BE2C (cell line): ENCODE results near the gene PPP1R1B.
"Not testable (repeated sequence)": the region's sequence is repeated elsewhere in the genome, so short reads cannot be mapped to it uniquely, and the experiment has no call there.

Experiments used
- DNase-seq: peaks from one replicate; pipeline ENCODE4 v3.0.0-alpha.2; 2020
- H3K27me3 ChIP-seq: fragments of 250-450 bp; sonication (Bioruptor Pico); 2 replicates; pipeline ENCODE4 v1.5.1; 2020; ENCODE audit warnings: mild to moderate bottlenecking
- H3K36me3 ChIP-seq: fragments of 250-450 bp; sonication (Bioruptor Pico); 2 replicates; pipeline ENCODE4 v1.5.1; 2020; ENCODE audit warnings: mild to moderate bottlenecking
- H3K4me1 ChIP-seq: fragments of 250-450 bp; sonication (Bioruptor Pico); 2 replicates; pipeline ENCODE4 v1.5.1; 2020
- H3K4me3 ChIP-seq: 2 replicates; pipeline ENCODE4 v1.5.1; 2011; ENCODE audit warnings: low read depth, low read length
- H3K9me3 ChIP-seq: fragments of 250-450 bp; sonication (Bioruptor Pico); 2 replicates; pipeline ENCODE4 v1.5.1; 2020
- CTCF ChIP-seq: IDR thresholded peaks from 2 replicates; pipeline ENCODE4 v1.5.1; 2012; ENCODE audit warnings: mild to moderate bottlenecking, low read depth, low read length

PPP1R1B gene

GRCh38 chr17:39581759-39582085 lies 45.0 kb upstream of the PPP1R1B start:
- no peak for TF ChIP-seq CTCF
- Histone ChIP-seq H3K36me3 (no peaks in the 10 kb centered on the region), H3K4me1 (no peaks in the 10 kb centered on the region), H3K27me3 (peaks cover under 1% of the 10 kb centered on the region; the same call in 1 of the 2 replicates), H3K9me3 (no peaks in the 10 kb centered on the region), H3K4me3 (no peak overlapping the region)
- DNase-seq: no peak

GRCh38 chr17:39582658-39583057 lies 44.1 kb upstream of the PPP1R1B start:
- no peaks in the 10 kb centered on the region for H3K36me3 ChIP-seq
- DNase-seq: no peak
- H3K9me3 ChIP-seq: no peaks in the 10 kb centered on the region
- no peak for TF ChIP-seq CTCF
- H3K4me3 ChIP-seq: no peak overlapping the region
- H3K27me3 ChIP-seq: peaks cover 4% of the 10 kb centered on the region; the same call in 1 of the 2 replicates
- H3K4me1 ChIP-seq: no peaks in the 10 kb centered on the region

- H3K9me3 ChIP-seq, H3K4me3 ChIP-seq, H3K4me1 ChIP-seq, H3K36me3 ChIP-seq, DNase-seq: not testable (repeated sequence)
- peaks cover 44% of the 10 kb centered on the region for H3K27me3 ChIP-seq
Measured at GRCh38 chr17:39590180-39590579, 36.6 kb upstream of the PPP1R1B start.

GRCh38 chr17:39591958-39592954 lies 34.5 kb upstream of the PPP1R1B start:
- TF ChIP-seq CTCF: no peak
- DNase-seq: no peak
- no peaks in the 10 kb centered on the region for H3K36me3 ChIP-seq
- H3K4me3 ChIP-seq: no peak overlapping the region
- H3K4me1 ChIP-seq: no peaks in the 10 kb centered on the region
- H3K27me3 ChIP-seq: peaks cover 60% of the 10 kb centered on the region
- H3K9me3 ChIP-seq: no peaks in the 10 kb centered on the region

- no peak for DNase-seq
- no peak for TF ChIP-seq CTCF
- H3K27me3 ChIP-seq: peaks cover 71% of the 10 kb centered on the region
Measured at GRCh38 chr17:39593371-39593770, 33.4 kb upstream of the PPP1R1B start.

GRCh38 chr17:39595294-39595693 lies 31.5 kb upstream of the PPP1R1B start:
- no peak for DNase-seq
- Histone ChIP-seq H3K4me1 (peaks cover 6% of the 10 kb centered on the region), H3K36me3 (no peaks in the 10 kb centered on the region), H3K27me3 (peaks cover 88% of the 10 kb centered on the region), H3K4me3 (no peak overlapping the region), H3K9me3 (no peaks in the 10 kb centered on the region)
- TF ChIP-seq CTCF: no peak

More at GRCh38 chr17:39593371-39593770, 33.4 kb upstream of the PPP1R1B start:
- H3K4me3 ChIP-seq: no peak overlapping the region
- H3K9me3 ChIP-seq: no peaks in the 10 kb centered on the region
- no peaks in the 10 kb centered on the region for H3K4me1 ChIP-seq
- no peaks in the 10 kb centered on the region for H3K36me3 ChIP-seq
